ENCODE results near the gene CCDC78.
"Not testable (repeated sequence)": the region's sequence is repeated elsewhere in the genome, so short reads cannot be mapped to it uniquely, and the experiment has no call there.

CCDC78 gene

DNA sequence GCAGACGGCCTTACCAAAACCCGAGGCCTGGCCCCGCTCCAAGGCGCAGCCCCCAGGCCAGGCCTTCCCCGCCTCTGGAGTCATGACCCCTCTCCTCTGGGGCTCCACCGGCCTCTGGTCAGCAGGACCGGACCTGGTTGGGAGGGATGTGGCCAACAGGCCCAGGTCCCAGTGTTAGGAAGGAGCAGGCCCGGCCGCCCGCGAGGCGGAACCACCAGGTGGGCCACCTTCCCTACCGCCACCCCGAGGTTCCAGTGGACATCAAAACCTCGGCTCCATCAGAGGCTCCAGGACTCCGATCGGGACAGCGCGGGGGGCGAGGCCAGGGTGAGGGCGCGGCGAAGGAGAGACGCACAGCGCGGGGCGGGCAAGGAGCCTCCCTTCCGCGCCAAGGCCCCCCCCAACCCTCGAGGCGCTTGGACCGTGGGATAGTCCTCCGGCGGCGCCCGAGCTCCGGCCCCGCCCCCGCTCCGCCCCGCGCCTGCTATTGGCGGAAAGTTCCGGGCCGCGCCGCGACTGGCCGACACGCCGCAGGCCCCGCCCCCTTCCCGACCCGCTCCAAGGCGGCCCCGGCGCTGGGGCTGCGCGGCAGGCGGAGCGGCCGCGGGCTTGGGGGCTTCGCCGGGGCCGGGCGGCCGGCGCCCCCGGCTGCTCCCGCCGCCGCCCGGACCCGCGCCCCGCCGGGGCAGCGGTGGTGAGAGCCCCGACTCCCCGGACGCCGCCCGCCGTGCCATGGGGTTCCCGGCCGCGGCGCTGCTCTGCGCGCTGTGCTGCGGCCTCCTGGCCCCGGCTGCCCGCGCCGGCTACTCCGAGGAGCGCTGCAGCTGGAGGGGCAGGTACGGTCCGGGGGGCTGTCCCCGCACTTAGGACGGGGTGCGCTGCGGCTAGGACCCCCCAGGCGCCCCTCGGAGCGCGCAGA is 11.4 kb downstream of the CCDC78 start, which contains the start of gene METRN:
Gene METRN, plus strand, starts transcription at position 561 of the 919 bp plus-strand sequence. Its CDS starts 172 bp downstream, at position 733.
- H3K27ac ChIP-seq, result 0 out of 22 replicates have a peak within 1 kb of the TSS, but pooled peaks of 2 of the 11 experiments have one; percentile 5 to 7
- TF ChIP-seq Cebpa-rat (IDR thresholded peaks at IDR 0.05), result no peak
- peak within 1 kb of the TSS; percentile 91 to 100 (median 100) for H3K4me2 ChIP-seq
- peaks cover 49 to 81% (median 76%) of the 10 kb centered on the region in 10 experiments for H3K4me1 ChIP-seq
- H3K9ac ChIP-seq, result peak within 1 kb of the TSS; percentile 17 to 80 (median 68); a peak in 19 of 22 replicates
- peaks cover 0 to 80% (median 56%) of the 10 kb centered on the region in 11 experiments; a peak in 19 of 22 replicates for H4K20me1 ChIP-seq
- H3K4me3 ChIP-seq, result peak within 1 kb of the TSS; percentile 58 to 75 (median 68)
- H3K27me3 ChIP-seq, result peaks cover 36 to 79% (median 68%) of the 10 kb centered on the region in 11 experiments
- no peaks in the 10 kb centered on the region for H3K9me3 ChIP-seq (replicated peaks in 1 of 11)
- H3K36me3 ChIP-seq, result no peaks in the 10 kb centered on the region

GRCh38 chr16:714079-714478 is 12.2 kb downstream of the CCDC78 start:
- Histone ChIP-seq H3K4me1 (peaks cover 42 to 79% (median 73%) of the 10 kb centered on the region in 10 experiments), H3K4me2 (peak overlapping the region; percentile 91 to 100 (median 100)), H3K27me3 (peaks cover 43 to 86% (median 75%) of the 10 kb centered on the region in 11 experiments), H3K4me3 (peak overlapping the region in 2 of 10 experiments; percentile 68 to 74; a peak in 3 of 20 replicates), H3K9ac (0 out of 22 replicates have a peak overlapping the region, but pooled peaks of 2 of the 11 experiments have one; percentile 18), H3K27ac (no peak overlapping the region), H4K20me1 (peaks cover 0 to 81% (median 58%) of the 10 kb centered on the region in 11 experiments; a peak in 19 of 22 replicates), H3K36me3 (no peaks in the 10 kb centered on the region), H3K9me3 (replicated peaks in 1 of 11) (no peaks in the 10 kb centered on the region)
- no peak for TF ChIP-seq Cebpa-rat (IDR thresholded peaks at IDR 0.05)

GRCh38 chr16:712740-713250 is 13.4 kb downstream of the CCDC78 start:
- H3K9ac ChIP-seq; H3K4me3 ChIP-seq; H3K27ac ChIP-seq; H3K36me3 ChIP-seq; H3K9me3 ChIP-seq (replicated peaks in 1 of 11); H3K4me2 ChIP-seq: not testable (repeated sequence)
- Histone ChIP-seq H4K20me1 (peaks cover 0 to 81% (median 48%) of the 10 kb centered on the region in 11 experiments; a peak in 19 of 22 replicates), H3K27me3 (peaks cover 56 to 92% (median 86%) of the 10 kb centered on the region in 11 experiments), H3K4me1 (peaks cover 32 to 66% (median 60%) of the 10 kb centered on the region in 10 experiments)

GRCh38 chr16:711548-712320 is 14.5 kb downstream of the CCDC78 start:
- H3K4me3 ChIP-seq, result no peak overlapping the region
- no peaks in the 10 kb centered on the region for H3K9me3 ChIP-seq (replicated peaks in 1 of 11)
- peaks cover 27 to 59% (median 50%) of the 10 kb centered on the region in 10 experiments for H3K4me1 ChIP-seq
- H3K27me3 ChIP-seq, result peaks cover 67 to 94% (median 89%) of the 10 kb centered on the region in 11 experiments
- H4K20me1 ChIP-seq, result peaks cover 0 to 81% (median 52%) of the 10 kb centered on the region in 11 experiments; a peak in 19 of 22 replicates
- peak overlapping the region in 7 of 11 experiments; percentile 54 to 82 (median 62); a peak in 11 of 22 replicates for H3K4me2 ChIP-seq
- no peak overlapping the region for H3K27ac ChIP-seq
- H3K9ac ChIP-seq, result no peak overlapping the region
- TF ChIP-seq Cebpa-rat (IDR thresholded peaks at IDR 0.05), result peak in 1 of 11 experiments; percentile 65; a peak in 1 of 22 replicates
- no peaks in the 10 kb centered on the region for H3K36me3 ChIP-seq

- peaks cover 20 to 59% (median 50%) of the 10 kb centered on the region in 10 experiments for H3K4me1 ChIP-seq
- H3K27ac ChIP-seq, result no peak overlapping the region
- no peak for TF ChIP-seq Cebpa-rat (IDR thresholded peaks at IDR 0.05)
- H3K36me3 ChIP-seq, result no peaks in the 10 kb centered on the region
- no peaks in the 10 kb centered on the region for H3K9me3 ChIP-seq (replicated peaks in 1 of 11)
- peak overlapping the region in 9 of 11 experiments; percentile 25 to 82 (median 56); a peak in 16 of 22 replicates for H3K4me2 ChIP-seq
- peaks cover 67 to 94% (median 89%) of the 10 kb centered on the region in 11 experiments for H3K27me3 ChIP-seq
- peak overlapping the region in 4 of 11 experiments; percentile 12 to 23 (median 16); a peak in 3 of 22 replicates for H3K9ac ChIP-seq
- H3K4me3 ChIP-seq, result no peak overlapping the region; a peak in 1 of 20 replicates
- peaks cover 0 to 81% (median 52%) of the 10 kb centered on the region in 11 experiments; a peak in 19 of 22 replicates for H4K20me1 ChIP-seq
These were observed 15.2 kb downstream of the CCDC78 start for GRCh38 chr16:711084-711483.

GRCh38 chr16:710500-711075 is 15.7 kb downstream of the CCDC78 start:
- no peaks in the 10 kb centered on the region for H3K36me3 ChIP-seq
- H3K9me3 ChIP-seq (replicated peaks in 1 of 11), result no peaks in the 10 kb centered on the region
- TF ChIP-seq Cebpa-rat (IDR thresholded peaks at IDR 0.05), result no peak
- H3K27me3 ChIP-seq, result peaks cover 67 to 94% (median 89%) of the 10 kb centered on the region in 11 experiments
- no peak overlapping the region; a peak in 1 of 20 replicates for H3K4me3 ChIP-seq
- peaks cover 15 to 56% (median 47%) of the 10 kb centered on the region in 10 experiments for H3K4me1 ChIP-seq
- H3K9ac ChIP-seq, result peak overlapping the region in 4 of 11 experiments; percentile 12 to 23 (median 16); a peak in 3 of 22 replicates
- H4K20me1 ChIP-seq, result peaks cover 0 to 79% (median 49%) of the 10 kb centered on the region in 11 experiments; a peak in 18 of 22 replicates
- peak overlapping the region in 9 of 11 experiments; percentile 25 to 82 (median 56); a peak in 17 of 22 replicates for H3K4me2 ChIP-seq
- no peak overlapping the region for H3K27ac ChIP-seq

GRCh38 chr16:709566-710499 is 16.4 kb downstream of the CCDC78 start:
- Histone ChIP-seq H4K20me1 (peaks cover 0 to 80% (median 50%) of the 10 kb centered on the region in 11 experiments; a peak in 17 of 22 replicates), H3K27me3 (peaks cover 68 to 95% (median 89%) of the 10 kb centered on the region in 11 experiments), H3K4me2 (peak overlapping the region in 8 of 11 experiments; percentile 54 to 82 (median 59); a peak in 16 of 22 replicates), H3K36me3 (no peaks in the 10 kb centered on the region), H3K9ac (no peak overlapping the region; a peak in 1 of 22 replicates), H3K9me3 (replicated peaks in 1 of 11) (no peaks in the 10 kb centered on the region), H3K27ac (no peak overlapping the region), H3K4me1 (peaks cover 10 to 57% (median 43%) of the 10 kb centered on the region in 10 experiments), H3K4me3 (no peak overlapping the region; a peak in 1 of 20 replicates)
- no peak for TF ChIP-seq Cebpa-rat (IDR thresholded peaks at IDR 0.05)
